Measurements from ENCODE around the gene RASGRF1.

RASGRF1 gene

DNA sequence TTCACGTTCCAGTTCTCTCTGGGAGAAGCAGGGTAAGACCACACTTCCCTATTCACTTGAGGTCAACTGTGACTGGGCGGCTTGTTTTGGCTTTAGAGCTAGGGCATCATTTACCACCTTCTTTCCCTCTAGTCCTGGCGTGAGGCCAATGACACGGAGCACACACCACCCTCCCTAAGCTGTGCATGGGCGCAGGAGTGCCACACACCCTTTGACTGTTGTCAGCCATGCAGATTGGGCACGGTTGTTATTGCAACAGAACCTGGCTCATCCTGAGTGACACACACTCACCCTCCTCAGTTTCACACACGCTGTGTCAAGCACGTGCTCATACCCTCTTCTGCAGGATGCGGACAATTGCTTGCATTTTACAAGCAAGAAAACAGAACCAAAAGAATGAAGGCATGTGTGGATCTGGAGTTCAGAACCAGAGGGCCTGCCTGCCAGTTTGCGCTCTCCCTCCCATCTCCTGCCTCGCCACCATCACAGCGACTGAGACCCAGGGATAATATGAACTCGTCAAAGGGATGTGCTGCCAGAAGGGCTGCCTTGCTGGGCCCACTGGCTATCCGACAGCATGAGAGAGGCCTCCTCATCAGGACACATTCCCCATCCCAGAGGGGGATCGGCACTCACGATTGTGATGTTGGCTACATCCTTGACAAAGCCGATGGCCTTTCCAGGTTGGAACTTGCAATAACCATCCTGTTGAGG is 163.3 kb downstream of the RASGRF1 start:
- H3K79me2 ChIP-seq (ENCODE audit: insufficient read depth, low read depth): no peaks in the 10 kb centered on the region
- H3K27me3 ChIP-seq (ENCODE audit: insufficient read depth, low read depth): no peaks in the 10 kb centered on the region
- TF ChIP-seq, protein P1, sequence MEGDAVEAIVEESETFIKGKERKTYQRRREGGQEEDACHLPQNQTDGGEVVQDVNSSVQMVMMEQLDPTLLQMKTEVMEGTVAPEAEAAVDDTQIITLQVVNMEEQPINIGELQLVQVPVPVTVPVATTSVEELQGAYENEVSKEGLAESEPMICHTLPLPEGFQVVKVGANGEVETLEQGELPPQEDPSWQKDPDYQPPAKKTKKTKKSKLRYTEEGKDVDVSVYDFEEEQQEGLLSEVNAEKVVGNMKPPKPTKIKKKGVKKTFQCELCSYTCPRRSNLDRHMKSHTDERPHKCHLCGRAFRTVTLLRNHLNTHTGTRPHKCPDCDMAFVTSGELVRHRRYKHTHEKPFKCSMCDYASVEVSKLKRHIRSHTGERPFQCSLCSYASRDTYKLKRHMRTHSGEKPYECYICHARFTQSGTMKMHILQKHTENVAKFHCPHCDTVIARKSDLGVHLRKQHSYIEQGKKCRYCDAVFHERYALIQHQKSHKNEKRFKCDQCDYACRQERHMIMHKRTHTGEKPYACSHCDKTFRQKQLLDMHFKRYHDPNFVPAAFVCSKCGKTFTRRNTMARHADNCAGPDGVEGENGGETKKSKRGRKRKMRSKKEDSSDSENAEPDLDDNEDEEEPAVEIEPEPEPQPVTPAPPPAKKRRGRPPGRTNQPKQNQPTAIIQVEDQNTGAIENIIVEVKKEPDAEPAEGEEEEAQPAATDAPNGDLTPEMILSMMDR (conservative IDR thresholded peaks at IDR 0.05; ENCODE audit: low read depth, low read length): no peak
- H4K20me1 ChIP-seq (ENCODE audit: insufficient read depth): no peaks in the 10 kb centered on the region
- H3K9ac ChIP-seq: no peak overlapping the region
- no peak overlapping the region for H2AFZ ChIP-seq (ENCODE audit: low read depth)
- H3K36me3 ChIP-seq (ENCODE audit: insufficient read depth): no peaks in the 10 kb centered on the region
- H3K4me3 ChIP-seq (IDR thresholded peaks at IDR 0.05; ENCODE audit: insufficient read depth, low read depth, low read length): no peak overlapping the region
- H3K4me1 ChIP-seq (ENCODE audit: low read depth, poor library complexity, severe bottlenecking): no peaks in the 10 kb centered on the region
- H3K27ac ChIP-seq: no peak overlapping the region
- H3K4me2 ChIP-seq: no peak overlapping the region

DNA sequence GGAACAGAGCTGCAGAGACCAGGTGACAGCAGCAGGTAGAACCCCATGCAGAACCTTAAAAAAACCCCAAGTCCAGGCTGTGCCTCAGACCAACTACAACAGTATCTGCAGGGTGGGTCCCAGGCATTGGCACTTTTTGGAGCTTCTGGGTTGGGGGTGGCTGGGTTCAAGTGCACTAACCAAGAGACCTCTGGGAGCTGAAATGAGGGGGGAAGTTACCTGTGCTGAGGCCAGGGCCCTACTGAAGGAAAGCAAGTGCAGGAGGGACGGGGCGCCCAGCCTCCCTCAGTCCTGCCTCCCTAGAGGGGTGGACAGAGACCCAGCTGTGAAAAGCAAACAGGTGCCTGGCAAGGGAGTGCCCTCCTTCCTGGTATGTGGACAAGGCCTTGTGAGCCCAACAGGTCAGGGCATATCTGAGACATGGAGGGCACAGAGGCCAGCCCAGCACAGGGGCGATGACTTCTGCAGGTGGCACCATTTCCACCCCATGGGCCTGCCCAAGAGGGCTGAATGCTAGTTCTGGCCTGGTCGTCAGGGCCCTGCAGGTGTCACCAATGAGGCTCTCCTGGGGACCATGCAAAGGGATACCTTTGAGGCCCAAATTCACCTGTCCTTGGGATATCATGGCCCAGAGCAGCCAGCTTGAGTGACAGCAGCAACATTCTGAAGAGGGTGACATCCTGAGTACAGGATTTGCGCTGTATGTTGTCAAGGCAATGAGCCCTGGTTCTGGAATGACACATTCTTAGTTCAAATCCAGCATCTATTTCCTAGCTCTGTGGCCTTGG is 164.4 kb downstream of the RASGRF1 start:
- H3K4me3 ChIP-seq (IDR thresholded peaks at IDR 0.05; ENCODE audit: insufficient read depth, low read depth, low read length): no peak overlapping the region
- no peak overlapping the region for H3K9ac ChIP-seq
- TF ChIP-seq, protein P1 (conservative IDR thresholded peaks at IDR 0.05; ENCODE audit: low read depth, low read length): no peak
- no peaks in the 10 kb centered on the region for H4K20me1 ChIP-seq (ENCODE audit: insufficient read depth)
- H3K36me3 ChIP-seq (ENCODE audit: insufficient read depth): no peaks in the 10 kb centered on the region
- no peaks in the 10 kb centered on the region for H3K27me3 ChIP-seq (ENCODE audit: insufficient read depth, low read depth)
- H3K4me1 ChIP-seq (ENCODE audit: low read depth, poor library complexity, severe bottlenecking): no peaks in the 10 kb centered on the region
- H2AFZ ChIP-seq (ENCODE audit: low read depth): no peak overlapping the region
- H3K27ac ChIP-seq: no peak overlapping the region
- no peaks in the 10 kb centered on the region for H3K79me2 ChIP-seq (ENCODE audit: insufficient read depth, low read depth)
- no peak overlapping the region for H3K4me2 ChIP-seq

DNA sequence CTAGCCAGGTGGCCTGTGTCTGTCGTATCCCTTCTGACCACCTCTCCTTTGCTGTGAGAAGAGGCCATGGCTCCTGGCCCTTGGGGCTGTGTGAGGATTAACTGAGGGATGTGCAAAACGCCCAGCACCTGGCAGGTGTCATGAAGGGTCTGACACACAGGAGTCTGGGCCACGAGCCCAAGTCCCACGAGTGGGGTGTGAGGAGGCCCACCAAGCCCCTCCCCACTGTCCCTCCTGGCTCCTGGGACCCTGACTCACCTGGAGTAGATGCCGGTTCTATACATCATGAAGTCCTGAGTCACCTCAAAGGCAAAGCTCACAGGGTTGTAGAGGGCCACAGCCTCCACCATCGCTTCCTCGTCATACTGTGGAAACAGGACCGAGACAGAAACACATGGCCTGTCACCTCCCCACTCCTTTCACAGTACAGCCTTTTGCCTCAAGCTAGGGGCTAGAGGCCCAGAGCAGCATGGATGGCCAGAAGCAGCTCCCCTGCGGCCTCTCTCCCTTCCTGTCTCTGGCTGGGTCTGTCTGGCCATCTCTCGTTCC is 165.4 kb downstream of the RASGRF1 start:
- H4K20me1 ChIP-seq (ENCODE audit: insufficient read depth): no peaks in the 10 kb centered on the region
- H3K4me3 ChIP-seq (IDR thresholded peaks at IDR 0.05; ENCODE audit: insufficient read depth, low read depth, low read length): no peak overlapping the region
- no peak overlapping the region for H3K4me2 ChIP-seq
- H3K79me2 ChIP-seq (ENCODE audit: insufficient read depth, low read depth): no peaks in the 10 kb centered on the region
- no peaks in the 10 kb centered on the region for H3K27me3 ChIP-seq (ENCODE audit: insufficient read depth, low read depth)
- H3K27ac ChIP-seq: no peak overlapping the region
- H3K9ac ChIP-seq: no peak overlapping the region
- no peaks in the 10 kb centered on the region for H3K36me3 ChIP-seq (ENCODE audit: insufficient read depth)
- no peaks in the 10 kb centered on the region for H3K4me1 ChIP-seq (ENCODE audit: low read depth, poor library complexity, severe bottlenecking)
- TF ChIP-seq, protein P1 (conservative IDR thresholded peaks at IDR 0.05; ENCODE audit: low read depth, low read length): no peak
- no peak overlapping the region for H2AFZ ChIP-seq (ENCODE audit: low read depth)

DNA sequence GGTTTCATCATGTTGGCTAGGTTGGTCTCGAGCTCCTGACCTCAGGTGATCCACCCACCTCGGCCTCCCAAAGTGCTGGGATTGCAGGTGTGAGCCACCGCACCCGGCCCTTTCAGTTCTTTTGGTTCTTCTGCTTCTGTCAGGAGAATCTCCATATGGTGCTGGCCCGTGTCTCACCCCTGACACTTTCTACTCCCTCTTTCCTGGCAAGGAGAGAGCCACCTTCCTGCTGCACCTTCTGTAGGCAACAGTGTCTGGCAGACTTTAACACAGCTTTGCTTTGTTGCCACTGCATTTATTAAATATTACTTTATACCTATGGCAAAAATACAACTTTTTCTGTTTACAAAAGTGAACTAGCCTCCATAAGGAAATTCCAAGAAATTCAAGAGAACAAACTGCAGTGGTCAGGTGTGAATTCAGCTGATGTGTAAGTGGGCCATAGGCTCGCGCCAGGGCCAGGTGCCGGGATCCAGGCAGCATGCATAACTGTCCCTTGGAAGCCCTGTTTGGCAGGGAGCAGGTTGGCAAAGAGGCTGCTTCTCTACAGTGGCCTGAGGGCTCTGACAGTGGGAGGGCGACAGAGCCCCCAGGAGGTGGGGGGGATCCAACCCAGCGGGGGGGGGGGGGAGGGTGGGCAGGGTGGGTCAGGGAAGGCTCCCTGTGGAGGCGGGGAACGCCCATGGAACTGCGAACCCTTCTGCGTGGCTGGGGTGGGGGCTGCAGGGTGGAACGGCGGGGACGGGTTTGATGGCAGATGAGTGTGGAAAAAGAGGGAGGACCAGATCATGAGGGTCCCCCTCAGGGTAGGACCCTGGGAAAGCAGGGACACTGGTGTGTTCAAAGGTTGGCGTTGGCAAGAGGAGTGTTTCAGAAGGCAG is 166.9 kb downstream of the RASGRF1 start:
- H3K4me3 ChIP-seq (IDR thresholded peaks at IDR 0.05; ENCODE audit: insufficient read depth, low read depth, low read length): no peak overlapping the region
- no peaks in the 10 kb centered on the region for H3K27me3 ChIP-seq (ENCODE audit: insufficient read depth, low read depth)
- H3K79me2 ChIP-seq (ENCODE audit: insufficient read depth, low read depth): no peaks in the 10 kb centered on the region
- no peak overlapping the region for H3K27ac ChIP-seq
- H3K9ac ChIP-seq: no peak overlapping the region
- TF ChIP-seq, protein P1 (conservative IDR thresholded peaks at IDR 0.05; ENCODE audit: low read depth, low read length): no peak
- no peaks in the 10 kb centered on the region for H3K4me1 ChIP-seq (ENCODE audit: low read depth, poor library complexity, severe bottlenecking)
- no peaks in the 10 kb centered on the region for H3K36me3 ChIP-seq (ENCODE audit: insufficient read depth)
- no peaks in the 10 kb centered on the region for H4K20me1 ChIP-seq (ENCODE audit: insufficient read depth)
- H3K4me2 ChIP-seq: no peak overlapping the region
- no peak overlapping the region for H2AFZ ChIP-seq (ENCODE audit: low read depth)
